Body of pancreas (tissue), 4 donors: ENCODE measurements around the gene WDFY3.

Source experiments
- CTCF ChIP-seq, 7 experiments: fragments of 450-650 bp in 4 of 7; fragments of 200-600 bp in 3 of 7; sonication (generic) in 3 of 7; IDR thresholded peaks; one replicate each; pipeline ENCODE4 v1.5.1; 2016 to 2019; ENCODE audit warnings: antibody characterized with exemption in 7 of 7
- POLR2A ChIP-seq, 3 donors: fragments of 450-650 bp; IDR thresholded peaks; one replicate each; pipeline ENCODE4 v1.6.1; 2016; ENCODE audit warnings: antibody characterized with exemption in 3 of 3, mild to moderate bottlenecking in 2 of 3

- TF ChIP-seq CTCF (IDR thresholded peaks at IDR 0.05) (no peak), POLR2A (IDR thresholded peaks at IDR 0.05) (no peak)
Measured at GRCh38 chr4:84706286-84706685, 260.2 kb downstream of the WDFY3 start.
